K562 (cell line): Measurements from ENCODE around the gene PTPRG. TPM values are rescaled to one million over a fixed set of nuclear protein-coding genes. Genes with fewer than 3 reads are reported as not detected.

Source experiments
- ATAC-seq: fragments of 200-7000 bp; cut with Tn5 transposase; 3 replicates; pipeline ENCODE4 v1.9.1; 2020; ENCODE audit warnings: moderate library complexity
- BruUV-seq: library from RNA; stranded (reverse); fragments of 400-500 nt; replicated peaks from 2 replicates; lab custom pipeline; 2021; lab: Mats Ljungman, UMichigan
- CTCF ChIA-PET: fragments of 300-600 bp; formaldehyde crosslinking; extraction: SDS; loops from one replicate; lab custom pipeline; 2021; ENCODE audit warnings: low intra/inter-chr PET ratio; lab: Yijun Ruan, JAX
- POLR2A ChIA-PET: fragments of 300-600, 350-650 bp; sonication (Branson Sonifier 250); formaldehyde crosslinking; extraction: SDS; loops from one replicate; lab custom pipeline; 2021; ENCODE audit warnings: antibody characterized with exemption, inconsistent platforms; lab: Yijun Ruan, JAX
- DNase-seq, 4 experiments: peaks; one replicate each; pipeline versions ENCODE4 v3.0.0 to v3.0.0-alpha.2; 2011 to 2018; ENCODE audit warnings: low spot score in 3 of 4, mixed read lengths in 3 of 4; ENCODE audit errors: extremely low read depth in 1 of 4
- FAIRE-seq: peaks from 2 replicates; lab custom pipeline; 2011; peaks lifted over from hg19 to GRCh38; lab: Jason Lieb, UNC
- H2AFZ ChIP-seq: 2 replicates; pipeline ENCODE4 v1.6.0; 2011; ENCODE audit warnings: low read depth, low read length, control low read depth, inconsistent platforms
- H3K27ac ChIP-seq: fragments of 200-600 bp; 3 replicates; pipeline ENCODE4 v1.8.0; 2011; ENCODE audit warnings: low read depth, mild to moderate bottlenecking, control low read depth, inconsistent platforms, low read length, moderate library complexity, mixed read lengths; ENCODE audit errors: extremely low read depth
- H3K27me3 ChIP-seq, 2 experiments: fragments of 300-600 bp in 1 of 2; 2 replicates in 1 of 2; 3 replicates in 1 of 2; pipeline versions ENCODE4 v1.6.0 to v1.8.0; 2011; ENCODE audit warnings: inconsistent platforms in 2 of 2, low read length in 2 of 2, mild to moderate bottlenecking in 1 of 2, mixed read lengths in 1 of 2, moderate library complexity in 1 of 2; ENCODE audit not compliant: control insufficient read depth in 2 of 2, insufficient read depth in 2 of 2
- H3K36me3 ChIP-seq: fragments of 300-600 bp; 3 replicates; pipeline ENCODE4 v1.8.0; 2011; ENCODE audit warnings: mild to moderate bottlenecking, low read length, inconsistent platforms; ENCODE audit not compliant: control insufficient read depth, insufficient read depth
- H3K4me1 ChIP-seq, 2 experiments: fragments of 200-600 bp in 1 of 2; replicated peaks in 1 of 2; 2 replicates in 1 of 2; 3 replicates in 1 of 2; pipeline versions ENCODE4 v1.5.1 to v1.8.0; 2011; ENCODE audit warnings: inconsistent platforms in 2 of 2, low read length in 2 of 2, mild to moderate bottlenecking in 1 of 2, mixed read lengths in 1 of 2, moderate library complexity in 1 of 2; ENCODE audit not compliant: control insufficient read depth in 2 of 2, insufficient read depth in 2 of 2
- H3K4me2 ChIP-seq: 2 replicates; pipeline ENCODE4 v1.6.1; 2011; ENCODE audit warnings: low read length, control low read depth, inconsistent platforms, mixed read lengths; ENCODE audit not compliant: insufficient read depth
- H3K4me3 ChIP-seq: fragments of 200-600 bp; sonication (generic), shearing (Covaris generic); 2 replicates; pipeline ENCODE4 v1.5.1; 2016; ENCODE audit warnings: control low read depth, inconsistent platforms
- H3K79me2 ChIP-seq: fragments of 200-600 bp; 3 replicates; pipeline ENCODE4 v1.8.0; 2011; ENCODE audit warnings: low read length, inconsistent platforms; ENCODE audit not compliant: control insufficient read depth, insufficient read depth
- H3K9ac ChIP-seq, 2 experiments: 2 replicates each; pipeline versions ENCODE4 v1.6.0 to v1.6.1; 2011; ENCODE audit warnings: low read depth in 2 of 2, low read length in 2 of 2, control low read depth in 1 of 2, inconsistent platforms in 1 of 2, mild to moderate bottlenecking in 1 of 2, mixed read lengths in 1 of 2; ENCODE audit not compliant: insufficient read depth in 1 of 2
- H3K9me1 ChIP-seq: one replicate; pipeline ENCODE4 v1.6.0; 2011; ENCODE audit warnings: inconsistent platforms, mild to moderate bottlenecking, low read length, moderate library complexity; ENCODE audit not compliant: control insufficient read depth, insufficient read depth
- H3K9me3 ChIP-seq: replicated peaks from 2 replicates; pipeline ENCODE4 v1.5.1; 2011; ENCODE audit warnings: low read depth, low read length, inconsistent platforms; ENCODE audit not compliant: control insufficient read depth, insufficient read depth
- H4K20me1 ChIP-seq: replicated peaks from 2 replicates; pipeline ENCODE4 v1.6.1; 2011; ENCODE audit warnings: low read length, inconsistent platforms, mixed read lengths; ENCODE audit not compliant: control insufficient read depth, insufficient read depth
- FOXA3 ChIP-seq, 2 experiments: fragments of 450-650 bp in 1 of 2; sonication (generic) in 1 of 2; formaldehyde crosslinking; IDR thresholded peaks in 1 of 2; conservative IDR thresholded peaks in 1 of 2; 2 replicates each; pipeline versions ENCODE4 v1.4.0 to v1.8.0; 2020 to 2022; ENCODE audit warnings: mild to moderate bottlenecking in 2 of 2, missing genetic modification reagents in 1 of 2
- NFIC ChIP-seq: fragments of 450-650 bp; IDR thresholded peaks from 2 replicates; pipeline ENCODE4 v1.6.1; 2017; ENCODE audit warnings: mild to moderate bottlenecking, inconsistent platforms
- NR1H2 ChIP-seq: sonication (generic); formaldehyde crosslinking; IDR thresholded peaks from 2 replicates; pipeline ENCODE4 v1.4.0; 2020; ENCODE audit warnings: mild to moderate bottlenecking, missing genetic modification reagents
- RHOXF2B ChIP-seq: fragments of 250-450 bp; sonication (Bioruptor Pico); conservative IDR thresholded peaks from 2 replicates; pipeline ENCODE4 v1.5.1; 2021
- XRCC3 ChIP-seq: fragments of 450-650 bp; IDR thresholded peaks from 2 replicates; pipeline ENCODE4 v1.6.1; 2017; ENCODE audit warnings: mild to moderate bottlenecking, moderate library complexity
- ZNF217 ChIP-seq: sonication (generic); formaldehyde crosslinking; IDR thresholded peaks from 2 replicates; pipeline ENCODE4 v1.8.0; 2022; ENCODE audit warnings: mild to moderate bottlenecking, missing genetic modification reagents
- ZNF324 ChIP-seq: fragments of 250-450 bp; sonication (Bioruptor Pico); IDR thresholded peaks from 2 replicates; pipeline ENCODE4 v1.4.0; 2020; ENCODE audit warnings: mild to moderate bottlenecking
- WGBS: fragments of 100-300 bp; shearing (Covaris generic); methylation state at CpG from one replicate; pipeline ENCODE4 v1.1.6; 2016; ENCODE audit warnings: low coverage, mixed read lengths; ENCODE audit not compliant: insufficient coverage; ENCODE audit errors: missing lambda C conversion rate; 5-methylcytosine and 5-hydroxymethylcytosine counted together
- in situ Hi-C: fragments of 300-500 bp; cut with MboI; formaldehyde crosslinking; loops from 4 replicates; pipeline ENCODE4 v1.15.0; 2018; ENCODE audit warnings: inconsistent platforms, mixed read lengths
- intact Hi-C: fragments of 100-400 bp; cut with micrococcal nuclease; formaldehyde crosslinking; loops from 2 replicates; pipeline ENCODE4 v1.14.2; 2022
- polyA plus RNA-seq, 8 experiments: library from polyadenylated mRNA; depleted of rRNA in 4 of 8; stranded (reverse) in 5 of 8; unstranded in 3 of 8; fragments of >200 nt; fragmentation: Nextera tagmentation in 2 of 8; fragmentation: Illumina TruSeq in 1 of 8; extraction: Ambion mirVana in 2 of 8; extraction: Trizol in 1 of 8; gene quantifications; 2 replicates each; pipeline versions ENCODE4 v1.2.1 to v1.2.3, GENCODE V29; 2011 to 2014; ENCODE audit warnings: inconsistent platforms in 1 of 8, missing spikeins in 1 of 8
- total RNA-seq, 7 experiments: library from RNA; depleted of rRNA in 6 of 7; stranded (reverse); fragments of >200 nt in 6 of 7; fragmentation: Illumina TruSeq in 2 of 7; extraction: Trizol in 2 of 7; gene quantifications; 2 replicates each; pipeline versions ENCODE4 v1.2.1 to v1.2.3, GENCODE V29; 2011 to 2021; ENCODE audit warnings: low replicate concordance in 1 of 7
- TF ChIP-seq, protein P1 (sequence below): fragments of 450-650 bp; formaldehyde crosslinking; IDR thresholded peaks from 2 replicates; pipeline ENCODE4 v1.4.0; 2020; ENCODE audit warnings: mild to moderate bottlenecking, mixed read lengths
- TF ChIP-seq, protein P2 (sequence below): sonication (generic); formaldehyde crosslinking; IDR thresholded peaks from 2 replicates; pipeline ENCODE4 v1.8.0; 2022; ENCODE audit warnings: missing genetic modification reagents, mild to moderate bottlenecking, borderline replicate concordance

Gene PTPRG
- total and polyA plus RNA-seq, 9 of the 15 experiments (the other 6 are each of a cell fraction or from before 2014, with no cell fraction given), result 0.16 TPM; not detected in 8

DNA sequence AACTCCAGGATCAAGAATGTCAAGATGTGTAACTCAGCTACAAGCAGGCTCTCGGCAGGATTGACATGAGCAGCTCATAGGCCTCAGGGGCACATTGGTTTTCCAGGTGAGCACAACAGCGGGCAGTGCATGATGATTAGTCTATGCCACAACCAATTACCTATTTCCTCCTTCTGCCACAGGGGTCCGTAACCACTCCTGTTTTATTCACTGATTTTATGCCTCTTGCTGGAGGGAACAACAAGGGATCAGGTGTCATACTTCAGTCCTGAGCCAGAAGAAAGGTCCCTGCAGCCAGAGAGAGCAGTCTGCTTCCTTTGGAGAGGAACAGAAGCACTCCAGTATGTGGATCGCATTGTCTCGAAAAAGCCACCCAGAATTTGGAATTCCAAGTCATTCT, 35.1 kb upstream of the PTPRG start:
- intact Hi-C loops, result no loop called here
- POLR2A ChIA-PET, result no interaction called here
- CTCF ChIA-PET, result no interaction called here

More for the DNA sequence above, 35.1 kb upstream of the PTPRG start:
- Histone ChIP-seq H3K27ac (no peak overlapping the region), H3K4me3 (no peak overlapping the region), H3K79me2 (no peaks in the 10 kb centered on the region), H3K36me3 (no peaks in the 10 kb centered on the region), H3K27me3 (0 out of 5 replicates have a peak, but pooled peaks cover 0 to 5% of the 10 kb centered on the region in 2 experiments), H3K4me2 (no peak overlapping the region), H2AFZ (no peak overlapping the region), H4K20me1 (no peaks in the 10 kb centered on the region), H3K4me1 (no peaks in the 10 kb centered on the region), H3K9me3 (no peaks in the 10 kb centered on the region), H3K9ac (no peak overlapping the region), H3K9me1 (no peaks in the 10 kb centered on the region)
- WGBS, result 0% methylated on average over 5 of the region's 5 CpGs
- no peak for TF ChIP-seq NR1H2 (CRISPR knock-in tag)
- no peak for TF ChIP-seq RHOXF2B (CRISPR knock-in tag)
- TF ChIP-seq XRCC3, result no peak
- TF ChIP-seq, protein P1, sequence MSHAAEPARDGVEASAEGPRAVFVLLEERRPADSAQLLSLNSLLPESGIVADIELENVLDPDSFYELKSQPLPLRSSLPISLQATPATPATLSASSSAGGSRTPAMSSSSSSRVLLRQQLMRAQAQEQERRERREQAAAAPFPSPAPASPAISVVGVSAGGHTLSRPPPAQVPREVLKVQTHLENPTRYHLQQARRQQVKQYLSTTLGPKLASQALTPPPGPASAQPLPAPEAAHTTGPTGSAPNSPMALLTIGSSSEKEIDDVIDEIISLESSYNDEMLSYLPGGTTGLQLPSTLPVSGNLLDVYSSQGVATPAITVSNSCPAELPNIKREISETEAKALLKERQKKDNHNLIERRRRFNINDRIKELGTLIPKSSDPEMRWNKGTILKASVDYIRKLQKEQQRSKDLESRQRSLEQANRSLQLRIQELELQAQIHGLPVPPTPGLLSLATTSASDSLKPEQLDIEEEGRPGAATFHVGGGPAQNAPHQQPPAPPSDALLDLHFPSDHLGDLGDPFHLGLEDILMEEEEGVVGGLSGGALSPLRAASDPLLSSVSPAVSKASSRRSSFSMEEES (CRISPR knock-in tag), result no peak
- TF ChIP-seq ZNF217 (CRISPR knock-in tag), result no peak
- TF ChIP-seq, protein P2, sequence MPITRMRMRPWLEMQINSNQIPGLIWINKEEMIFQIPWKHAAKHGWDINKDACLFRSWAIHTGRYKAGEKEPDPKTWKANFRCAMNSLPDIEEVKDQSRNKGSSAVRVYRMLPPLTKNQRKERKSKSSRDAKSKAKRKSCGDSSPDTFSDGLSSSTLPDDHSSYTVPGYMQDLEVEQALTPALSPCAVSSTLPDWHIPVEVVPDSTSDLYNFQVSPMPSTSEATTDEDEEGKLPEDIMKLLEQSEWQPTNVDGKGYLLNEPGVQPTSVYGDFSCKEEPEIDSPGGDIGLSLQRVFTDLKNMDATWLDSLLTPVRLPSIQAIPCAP, result no peak
- TF ChIP-seq ZNF324, result no peak
- TF ChIP-seq FOXA3 (CRISPR knock-in tag; conservative IDR thresholded peaks at IDR 0.05 in 1 of 2, IDR thresholded peaks at IDR 0.05 in 1 of 2), result no peak
- no peak for TF ChIP-seq NFIC
- in situ Hi-C loops, result no loop called here
- no TSS peak for BruUV-seq
- no peak for DNase-seq
- FAIRE-seq, result no peak
- no peak for ATAC-seq
